22Rv1 (cell line): Measurements from ENCODE around the gene GMDS.

Experiments
- CTCF ChIP-seq: fragments of 450-650 bp; IDR thresholded peaks from 2 replicates; pipeline ENCODE4 v1.5.1; 2017; ENCODE audit warnings: mild to moderate bottlenecking
- ZFX ChIP-seq: fragments of 450-650 bp; IDR thresholded peaks from 2 replicates; pipeline ENCODE4 v1.6.1; 2017; ENCODE audit warnings: antibody characterized with exemption, borderline replicate concordance

GRCh38 chr6:2147261-2147660 lies 98.1 kb downstream of the GMDS start:
- TF ChIP-seq CTCF: no peak
- TF ChIP-seq ZFX: no peak
